ENCODE measurements around the gene C19orf67.

DNA sequence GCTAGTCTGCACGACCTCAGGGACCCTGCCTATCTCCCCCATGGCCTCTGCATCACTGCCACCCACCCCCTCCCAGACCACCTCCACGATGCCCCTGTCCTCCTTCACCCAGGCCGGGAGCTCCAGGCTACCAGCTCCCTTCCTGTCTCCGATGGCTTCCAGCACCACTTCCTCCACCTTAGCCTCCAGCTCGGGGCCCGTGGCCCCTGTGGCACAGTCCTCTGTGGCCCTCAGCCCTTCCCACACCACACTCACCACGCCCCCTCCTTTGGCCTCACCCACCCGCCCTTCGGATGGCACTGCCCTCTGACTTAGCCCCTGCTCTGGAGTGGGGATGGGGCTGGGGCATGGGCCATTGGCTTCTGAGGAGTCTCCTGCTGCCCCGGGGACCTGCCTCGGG is 30.9 kb downstream of the C19orf67 start:
- TF ChIP-seq, protein P1, sequence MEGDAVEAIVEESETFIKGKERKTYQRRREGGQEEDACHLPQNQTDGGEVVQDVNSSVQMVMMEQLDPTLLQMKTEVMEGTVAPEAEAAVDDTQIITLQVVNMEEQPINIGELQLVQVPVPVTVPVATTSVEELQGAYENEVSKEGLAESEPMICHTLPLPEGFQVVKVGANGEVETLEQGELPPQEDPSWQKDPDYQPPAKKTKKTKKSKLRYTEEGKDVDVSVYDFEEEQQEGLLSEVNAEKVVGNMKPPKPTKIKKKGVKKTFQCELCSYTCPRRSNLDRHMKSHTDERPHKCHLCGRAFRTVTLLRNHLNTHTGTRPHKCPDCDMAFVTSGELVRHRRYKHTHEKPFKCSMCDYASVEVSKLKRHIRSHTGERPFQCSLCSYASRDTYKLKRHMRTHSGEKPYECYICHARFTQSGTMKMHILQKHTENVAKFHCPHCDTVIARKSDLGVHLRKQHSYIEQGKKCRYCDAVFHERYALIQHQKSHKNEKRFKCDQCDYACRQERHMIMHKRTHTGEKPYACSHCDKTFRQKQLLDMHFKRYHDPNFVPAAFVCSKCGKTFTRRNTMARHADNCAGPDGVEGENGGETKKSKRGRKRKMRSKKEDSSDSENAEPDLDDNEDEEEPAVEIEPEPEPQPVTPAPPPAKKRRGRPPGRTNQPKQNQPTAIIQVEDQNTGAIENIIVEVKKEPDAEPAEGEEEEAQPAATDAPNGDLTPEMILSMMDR (IDR thresholded peaks at IDR 0.05): no peak
- TF ChIP-seq EP300 (IDR thresholded peaks at IDR 0.05) (no peak), POLR2AphosphoS5 (IDR thresholded peaks at IDR 0.05) (no peak)
